Aorta (tissue), 5 donors: ENCODE results near the gene SHB. TPM values are rescaled to one million over a fixed set of nuclear protein-coding genes. Genes with fewer than 3 reads are reported as not detected.
A peak's percentile ranks its signal among the peaks of the same experiment; 100 is the strongest.

Experiments used
- ATAC-seq: fragments of 200-7000 bp; cut with Tn5 transposase; one replicate; pipeline ENCODE4 v1.9.1; 2022; ENCODE audit warnings: moderate library complexity; ENCODE audit not compliant: low FRiP score
- DNase-seq, 2 donors: peaks; one replicate each; pipeline ENCODE4 v3.0.0-alpha.2; 2020
- H3K27ac ChIP-seq, 2 donors: one replicate each; pipeline ENCODE4 v1.5.1; 2013; ENCODE audit warnings: low read length in 2 of 2, mild to moderate bottlenecking in 2 of 2, moderate library complexity in 2 of 2, control low read depth in 1 of 2, inconsistent platforms in 1 of 2, low read depth in 1 of 2
- H3K27me3 ChIP-seq, 2 donors: one replicate each; pipeline ENCODE4 v1.6.1; 2013; ENCODE audit warnings: control low read depth in 1 of 2, low read length in 1 of 2, mild to moderate bottlenecking in 1 of 2, moderate library complexity in 1 of 2; ENCODE audit not compliant: insufficient read depth in 2 of 2, control insufficient read depth in 1 of 2
- H3K36me3 ChIP-seq, 2 donors: one replicate each; pipeline ENCODE4 v1.6.1; 2013; ENCODE audit warnings: control low read depth in 1 of 2, low read length in 1 of 2, mild to moderate bottlenecking in 1 of 2; ENCODE audit not compliant: insufficient read depth in 2 of 2, control insufficient read depth in 1 of 2
- H3K4me1 ChIP-seq, 2 donors: one replicate each; pipeline ENCODE4 v1.6.1; 2013; ENCODE audit warnings: low read length in 2 of 2, control low read depth in 1 of 2, mild to moderate bottlenecking in 1 of 2, moderate library complexity in 1 of 2; ENCODE audit not compliant: insufficient read depth in 2 of 2, control insufficient read depth in 1 of 2
- H3K4me3 ChIP-seq, 2 donors: one replicate each; pipeline ENCODE4 v1.5.1; 2013; ENCODE audit warnings: low read length in 2 of 2, control low read depth in 1 of 2, mild to moderate bottlenecking in 1 of 2
- H3K9me3 ChIP-seq: one replicate; pipeline ENCODE4 v1.6.1; 2013; ENCODE audit warnings: mild to moderate bottlenecking, low read length; ENCODE audit not compliant: control insufficient read depth
- WGBS, 2 donors: extraction: QIAGEN DNeasy Blood & Tissue Kit; methylation state at CpG; one replicate each; pipeline ENCODE4 v1.1.7; 2013; 5-methylcytosine and 5-hydroxymethylcytosine counted together
- intact Hi-C, 2 donors: fragments of 100-400 bp; cut with DNase I; formaldehyde crosslinking; loops; one replicate each; pipeline versions ENCODE4 v1.14.2 to v1.15.0; 2022
- polyA plus RNA-seq, 2 donors: library from polyadenylated mRNA; stranded (reverse); fragments of 200-250 nt; gene quantifications; one replicate each; pipeline ENCODE4 v1.2.3, GENCODE V29; 2013
- total RNA-seq, 2 donors: library from RNA; stranded (reverse); fragmentation: NEBNext Ultra II Directional; extraction: Animal tissue kit (Norgen Biotek cat#: 25700); gene quantifications; one replicate each; pipeline ENCODE4 v1.2.1, GENCODE V29; 2021
- donor health status: healthy with polysubstance abuse.
- donor health status: Bipolar disorder and iron deficiency.
- donor health status: DM: no; HTN: no; CAD: no.
- donor health status: DM: no; HTN: no; CAD: no.
- donor health status: DM: yes; HTN: yes; CAD: no.

The SHB gene
- total and polyA plus RNA-seq, 4 donors = 3.5 to 29.3 (median 17.2) TPM

- H3K4me3 ChIP-seq = no peak overlapping the region
- H3K27me3 ChIP-seq = no peaks in the 10 kb centered on the region
- no peak overlapping the region for H3K27ac ChIP-seq
- intact Hi-C loops = loop anchor here in 1 of 2 donors (5.0 to 10.0 kb wide), 2 partner anchors 64 to 107 kb away; partner anchors contain the start of gene SHB
- peaks cover 2 to 3% of the 10 kb centered on the region in 2 donors for H3K4me1 ChIP-seq
- ATAC-seq (no peak), DNase-seq (peak in 1 of 2 donors; percentile 16)
- H3K9me3 ChIP-seq = no peaks in the 10 kb centered on the region
- WGBS, 2 donors = 95% methylated on average over 3 of the region's 3 CpGs
- no peaks in the 10 kb centered on the region for H3K36me3 ChIP-seq
Measured at GRCh38 chr9:37960631-37961030, 108.4 kb downstream of the SHB start.

GRCh38 chr9:37959976-37960375, 109.1 kb downstream of the SHB start:
- intact Hi-C loops = loop anchor here (5.0 to 10.0 kb wide), 3 partner anchors 65 to 435 kb away; partner anchors contain the start of genes ALDH1B1 (in 1 of the 2) and SHB (in 1 of the 2)
- no peak for ATAC-seq
- Histone ChIP-seq H3K27ac (no peak overlapping the region), H3K4me1 (peaks cover 2 to 3% of the 10 kb centered on the region in 2 donors), H3K27me3 (no peaks in the 10 kb centered on the region), H3K4me3 (no peak overlapping the region), H3K36me3 (no peaks in the 10 kb centered on the region), H3K9me3 (no peaks in the 10 kb centered on the region)
- DNase-seq = no peak
- WGBS, 2 donors = 67 to 70% methylated on average over 4 of the region's 4 CpGs

DNA sequence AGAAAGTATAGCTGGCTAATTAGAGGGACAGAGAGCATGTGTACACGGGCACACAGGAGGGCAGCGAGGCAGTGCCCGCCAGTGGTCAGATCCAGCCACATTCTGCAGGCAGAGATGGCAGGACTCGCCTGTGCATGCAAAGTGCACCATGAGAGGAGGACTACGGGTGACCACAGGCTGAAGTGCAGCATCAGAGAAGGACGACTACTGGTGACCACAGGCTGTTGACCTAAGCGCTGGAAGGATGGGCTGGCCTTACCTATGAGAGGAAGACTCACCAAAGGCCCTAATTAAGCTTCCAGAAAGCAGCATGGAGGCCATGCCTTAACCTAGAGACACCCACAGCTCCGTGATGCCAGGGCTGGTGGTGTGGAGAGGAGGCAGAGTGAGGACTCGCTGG, 110.9 kb downstream of the SHB start:
- Histone ChIP-seq H3K4me1 (no peaks in the 10 kb centered on the region), H3K9me3 (no peaks in the 10 kb centered on the region), H3K4me3 (no peak overlapping the region), H3K27me3 (no peaks in the 10 kb centered on the region), H3K27ac (no peak overlapping the region), H3K36me3 (no peaks in the 10 kb centered on the region)
- ATAC-seq (no peak), DNase-seq (peak; percentile 17 to 25)
- intact Hi-C loops = loop anchor here in 1 of 2 donors (10.0 kb wide), 1 partner anchor 437 kb away; the partner anchor contains the start of gene ALDH1B1
- 92% methylated on average over 9 of the region's 9 CpGs for WGBS, 2 donors

DNA sequence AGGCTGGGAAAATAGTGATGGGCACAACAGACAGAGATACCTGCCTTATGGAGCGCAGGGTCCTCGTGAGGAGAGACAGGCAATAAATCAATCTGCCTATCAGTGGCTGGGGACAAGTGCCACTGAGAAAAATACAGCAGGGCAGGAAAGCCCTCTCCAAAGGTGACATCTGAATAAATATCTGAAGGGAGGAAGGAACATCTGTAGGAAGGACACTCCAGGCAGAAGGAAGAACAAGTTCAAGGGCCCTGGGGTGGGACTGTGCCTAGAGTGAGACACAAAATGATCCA, 111.4 kb downstream of the SHB start:
- 97% methylated on average over 2 of the region's 2 CpGs for WGBS, 2 donors

GRCh38 chr9:37956904-37957663, 111.9 kb downstream of the SHB start:
- Histone ChIP-seq H3K36me3 (no peaks in the 10 kb centered on the region), H3K9me3 (no peaks in the 10 kb centered on the region), H3K4me1 (no peaks in the 10 kb centered on the region), H3K27ac (no peak overlapping the region), H3K27me3 (no peaks in the 10 kb centered on the region), H3K4me3 (no peak overlapping the region)
- intact Hi-C loops = loop anchor here in 1 of 2 donors (10.0 kb wide), 1 partner anchor 438 kb away; the partner anchor contains the start of gene ALDH1B1
- WGBS, 2 donors = 77 to 89% methylated on average over 16 of the region's 16 CpGs
- DNase-seq (peak; percentile 26 to 64), ATAC-seq (no peak)

More for the DNA sequence above, 111.4 kb downstream of the SHB start:
- intact Hi-C loops = loop anchor here in 1 of 2 donors (10.0 kb wide), 1 partner anchor 437 kb away; the partner anchor contains the start of gene ALDH1B1
- Histone ChIP-seq H3K4me3 (no peak overlapping the region), H3K4me1 (no peaks in the 10 kb centered on the region), H3K36me3 (no peaks in the 10 kb centered on the region), H3K9me3 (no peaks in the 10 kb centered on the region), H3K27ac (no peak overlapping the region), H3K27me3 (no peaks in the 10 kb centered on the region)
- DNase-seq = no peak
- ATAC-seq = no peak

GRCh38 chr9:37956423-37956820, 112.6 kb downstream of the SHB start:
- ATAC-seq = no peak
- Histone ChIP-seq H3K4me1 (no peaks in the 10 kb centered on the region), H3K4me3 (no peak overlapping the region), H3K9me3 (no peaks in the 10 kb centered on the region), H3K36me3 (no peaks in the 10 kb centered on the region), H3K27ac (no peak overlapping the region), H3K27me3 (no peaks in the 10 kb centered on the region)
- intact Hi-C loops = loop anchor here in 1 of 2 donors (10.0 kb wide), 1 partner anchor 438 kb away; the partner anchor contains the start of gene ALDH1B1
- 96 to 99% methylated on average over 5 of the region's 5 CpGs for WGBS, 2 donors
- DNase-seq = peak in 1 of 2 donors; percentile 68

GRCh38 chr9:37955781-37956422, 113.1 kb downstream of the SHB start:
- intact Hi-C loops = loop anchor here in 1 of 2 donors (10.0 kb wide), 1 partner anchor 439 kb away; the partner anchor contains the start of gene ALDH1B1

DNA sequence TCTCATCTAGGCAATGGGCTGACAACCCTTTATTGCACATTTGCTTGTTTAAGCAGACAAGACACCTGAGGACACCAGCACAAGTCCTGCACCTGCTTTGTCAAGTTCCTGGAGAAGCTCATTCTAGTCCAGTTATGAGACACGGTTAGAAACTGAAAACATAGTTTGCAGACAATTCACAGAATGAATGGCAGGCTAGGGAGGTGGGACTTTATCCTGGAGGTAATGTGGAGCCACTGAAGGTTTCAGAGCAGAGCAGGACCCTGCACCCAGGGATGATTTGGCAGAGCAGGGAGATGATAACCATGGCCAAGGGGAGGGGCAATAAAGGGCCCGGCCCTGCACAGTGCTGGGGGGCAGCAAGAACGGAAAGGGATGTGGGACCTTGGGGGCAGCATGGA, 114.4 kb downstream of the SHB start:
- 46 to 58% methylated on average over 3 of the region's 3 CpGs for WGBS, 2 donors
- ATAC-seq = no peak
- no peaks in the 10 kb centered on the region for H3K4me1 ChIP-seq
- H3K9me3 ChIP-seq = no peaks in the 10 kb centered on the region
- H3K4me3 ChIP-seq = no peak overlapping the region
- intact Hi-C loops = loop anchor here in 1 of 2 donors (10.0 kb wide), 1 partner anchor 440 kb away; the partner anchor contains the start of gene ALDH1B1
- no peaks in the 10 kb centered on the region for H3K36me3 ChIP-seq
- no peak overlapping the region for H3K27ac ChIP-seq
- no peaks in the 10 kb centered on the region for H3K27me3 ChIP-seq
- DNase-seq = no peak

More at GRCh38 chr9:37955781-37956422, 113.1 kb downstream of the SHB start:
- DNase-seq (peak in 1 of 2 donors; percentile 74), ATAC-seq (no peak)
- Histone ChIP-seq H3K36me3 (no peaks in the 10 kb centered on the region), H3K4me1 (no peaks in the 10 kb centered on the region), H3K9me3 (no peaks in the 10 kb centered on the region), H3K27me3 (no peaks in the 10 kb centered on the region), H3K27ac (no peak overlapping the region), H3K4me3 (no peak overlapping the region)
- WGBS, 2 donors = 83% methylated on average over 15 to 16 of the region's 16 CpGs
